HG03439 (cell line): ENCODE data around the gene SKI.
"Not testable (repeated sequence)": the region's sequence is repeated elsewhere in the genome, so short reads cannot be mapped to it uniquely, and the experiment has no call there.

Source experiments
- ATAC-seq: cut with Tn5 transposase; IDR thresholded peaks from one replicate; pipeline ENCODE4 v1.9.1; 2021; ENCODE audit warnings: mild to moderate bottlenecking, moderate library complexity; ENCODE audit not compliant: unreplicated experiment

SKI gene

GRCh38 chr1:2290171-2290578 lies 62.1 kb downstream of the SKI start:
- ATAC-seq = no peak

GRCh38 chr1:2290595-2291510 lies 62.7 kb downstream of the SKI start:
- ATAC-seq = no peak

- ATAC-seq = no peak
Observed at GRCh38 chr1:2291577-2291976, 63.5 kb downstream of the SKI start.

- no peak for ATAC-seq
Observed at GRCh38 chr1:2292725-2293450, 64.8 kb downstream of the SKI start.

- no peak for ATAC-seq
Observed at GRCh38 chr1:2294033-2294724, 66.1 kb downstream of the SKI start.

- ATAC-seq = no peak
Observed at GRCh38 chr1:2294725-2295078, 66.6 kb downstream of the SKI start.

- no peak for ATAC-seq
Observed at GRCh38 chr1:2295526-2295925, 67.4 kb downstream of the SKI start.

GRCh38 chr1:2296211-2296610 lies 68.1 kb downstream of the SKI start:
- ATAC-seq = not testable (repeated sequence)

GRCh38 chr1:2296614-2297013 lies 68.5 kb downstream of the SKI start:
- no peak for ATAC-seq

- no peak for ATAC-seq
Observed at GRCh38 chr1:2297246-2298011, 69.3 kb downstream of the SKI start.

GRCh38 chr1:2298685-2299084 lies 70.6 kb downstream of the SKI start:
- no peak for ATAC-seq

GRCh38 chr1:2299131-2299627 lies 71.1 kb downstream of the SKI start:
- no peak for ATAC-seq

GRCh38 chr1:2300004-2300771 lies 72.1 kb downstream of the SKI start:
- peak; percentile 84 for ATAC-seq

GRCh38 chr1:2300851-2301606 lies 72.9 kb downstream of the SKI start:
- peak; percentile 30 for ATAC-seq

- ATAC-seq = no peak
Observed at GRCh38 chr1:2301607-2302291, 73.6 kb downstream of the SKI start.

GRCh38 chr1:2302292-2302925 lies 74.3 kb downstream of the SKI start:
- no peak for ATAC-seq

- ATAC-seq = no peak
Observed at GRCh38 chr1:2303016-2303775, 75.1 kb downstream of the SKI start.
